GM12878 (cell line): Measurements from ENCODE around the gene LONRF3. TPM values are rescaled to one million over a fixed set of nuclear protein-coding genes. Genes with fewer than 3 reads are reported as not detected.

Experiments used
- ATAC-seq: fragments of 200-7000 bp; cut with Tn5 transposase; 3 replicates; pipeline ENCODE4 v1.9.1; 2020; ENCODE audit warnings: mild to moderate bottlenecking, moderate library complexity
- BruUV-seq: library from RNA; stranded (reverse); fragments of 400-500 nt; replicated peaks from 2 replicates; lab custom pipeline; 2021; lab: Mats Ljungman, UMichigan
- CTCF ChIA-PET: fragments of 300-600 bp; sonication (Branson Sonifier 250); formaldehyde crosslinking; extraction: SDS; loops from one replicate; lab custom pipeline; 2021; ENCODE audit warnings: inconsistent platforms; lab: Yijun Ruan, JAX
- POLR2A ChIA-PET: fragments of 350-600 bp; formaldehyde crosslinking; extraction: SDS; loops from one replicate; lab custom pipeline; 2021; ENCODE audit warnings: inconsistent platforms; lab: Charles Lee
- RAD21 ChIA-PET: fragments of 300-600 bp; sonication (Branson Sonifier 250); formaldehyde crosslinking; loops from one replicate; lab custom pipeline; 2023; ENCODE audit warnings: antibody characterized with exemption; ENCODE audit not compliant: unreplicated experiment; lab: Charles Lee
- SMC1A ChIA-PET: fragments of 300-600 bp; sonication (Branson Sonifier 250); formaldehyde crosslinking; loops from one replicate; lab custom pipeline; 2023; ENCODE audit not compliant: unreplicated experiment, uncharacterized antibody; lab: Charles Lee
- DNase-seq: peaks from one replicate; pipeline ENCODE4 v3.0.0-alpha.2; 2011; ENCODE audit warnings: low read depth, low spot score
- FAIRE-seq: peaks from 3 replicates; lab custom pipeline; 2011; peaks lifted over from hg19 to GRCh38; lab: Jason Lieb, UNC
- H2AFZ ChIP-seq: 2 replicates; pipeline ENCODE4 v1.6.0; 2011; ENCODE audit warnings: low read depth, low read length, control low read depth; ENCODE audit not compliant: control insufficient read depth
- H3K27ac ChIP-seq: 2 replicates; pipeline ENCODE4 v1.5.1; 2011; ENCODE audit warnings: control low read depth; ENCODE audit not compliant: control insufficient read depth, insufficient read depth
- H3K27me3 ChIP-seq, 2 experiments: replicated peaks in 1 of 2; 2 replicates each; pipeline versions ENCODE4 v1.6.0 to v1.6.1; 2011; ENCODE audit warnings: low read length in 1 of 2; ENCODE audit not compliant: control insufficient read depth in 2 of 2, insufficient read depth in 2 of 2
- H3K36me3 ChIP-seq, 2 experiments: 2 replicates each; pipeline ENCODE4 v1.5.1; 2011; ENCODE audit warnings: low read length in 1 of 2; ENCODE audit not compliant: control insufficient read depth in 2 of 2, insufficient read depth in 2 of 2
- H3K4me1 ChIP-seq: 2 replicates; pipeline ENCODE4 v1.6.1; 2011; ENCODE audit warnings: mild to moderate bottlenecking, low read length, moderate library complexity, mixed read lengths; ENCODE audit not compliant: control insufficient read depth, insufficient read depth
- H3K4me2 ChIP-seq: 2 replicates; pipeline ENCODE4 v1.6.0; 2011; ENCODE audit warnings: control low read depth; ENCODE audit not compliant: control insufficient read depth, insufficient read depth
- H3K4me3 ChIP-seq: fragments of 200-600 bp; sonication (generic); 2 replicates; pipeline ENCODE4 v1.5.1; 2016
- H3K79me2 ChIP-seq: 2 replicates; pipeline ENCODE4 v1.6.0; 2011; ENCODE audit warnings: low read length; ENCODE audit not compliant: control insufficient read depth, insufficient read depth
- H3K9ac ChIP-seq: 2 replicates; pipeline ENCODE4 v1.8.0; 2011; ENCODE audit warnings: low read length, control low read depth, mixed read lengths; ENCODE audit not compliant: control insufficient read depth, insufficient read depth
- H3K9me3 ChIP-seq: replicated peaks from 3 replicates; pipeline ENCODE4 v1.5.1; 2011; ENCODE audit warnings: mild to moderate bottlenecking, low read length; ENCODE audit not compliant: control insufficient read depth, insufficient read depth
- H4K20me1 ChIP-seq: 2 replicates; pipeline ENCODE4 v1.6.0; 2011; ENCODE audit not compliant: control insufficient read depth, insufficient read depth
- ATF2 ChIP-seq: IDR thresholded peaks from 2 replicates; pipeline ENCODE4 v1.6.1; 2012; ENCODE audit warnings: low read length, inconsistent platforms
- BMI1 ChIP-seq: fragments of 450-650 bp; IDR thresholded peaks from 2 replicates; pipeline ENCODE4 v1.6.1; 2016; ENCODE audit warnings: mild to moderate bottlenecking, moderate library complexity, borderline replicate concordance
- CREM ChIP-seq: IDR thresholded peaks from 2 replicates; pipeline ENCODE4 v1.6.1; 2014; ENCODE audit warnings: antibody characterized with exemption, low read depth
- ELK1 ChIP-seq: IDR thresholded peaks from 2 replicates; pipeline ENCODE4 v1.6.1; 2012; ENCODE audit warnings: low read depth, low read length, improper control_type of control experiment
- GATAD2B ChIP-seq: fragments of 450-650 bp; conservative IDR thresholded peaks from 2 replicates; pipeline ENCODE4 v1.6.1; 2017; ENCODE audit warnings: low read depth, mild to moderate bottlenecking, moderate library complexity
- MYC ChIP-seq: IDR thresholded peaks from 2 replicates; pipeline ENCODE4 v1.6.1; 2011; ENCODE audit warnings: mild to moderate bottlenecking, low read length, moderate library complexity, inconsistent platforms; ENCODE audit not compliant: insufficient read depth, insufficient replicate concordance, insufficient read length, severe bottlenecking
- PRDM15 ChIP-seq: fragments of 450-650 bp; formaldehyde crosslinking; IDR thresholded peaks from 2 replicates; pipeline ENCODE4 v1.4.0; 2020; ENCODE audit warnings: mild to moderate bottlenecking, moderate library complexity
- SRF ChIP-seq, 2 experiments: IDR thresholded peaks; 2 replicates each; pipeline ENCODE4 v1.6.1; 2011; ENCODE audit warnings: low read depth in 2 of 2, low read length in 2 of 2, mild to moderate bottlenecking in 1 of 2, moderate library complexity in 1 of 2
- TCF3 ChIP-seq: IDR thresholded peaks from 2 replicates; pipeline ENCODE4 v1.6.1; 2012; ENCODE audit warnings: low read depth, mild to moderate bottlenecking, low read length, borderline replicate concordance; ENCODE audit not compliant: insufficient read depth
- USF1 ChIP-seq: IDR thresholded peaks from 2 replicates; pipeline ENCODE4 v1.6.1; 2011; ENCODE audit warnings: borderline replicate concordance, low read depth, mild to moderate bottlenecking, moderate library complexity, mixed read lengths, low read length; ENCODE audit not compliant: insufficient read depth; ENCODE audit errors: extremely low read length
- WGBS: methylation state at CpG from one replicate; pipeline ENCODE4 v1.1.6; 2016; ENCODE audit warnings: low lambda C conversion rate; ENCODE audit not compliant: insufficient replicate concordance, insufficient coverage; ENCODE audit errors: missing lambda C conversion rate; 5-methylcytosine and 5-hydroxymethylcytosine counted together
- in situ Hi-C: fragments of 300-500 bp; cut with MboI; formaldehyde crosslinking; loops from 9 replicates; pipeline ENCODE4 v1.14.3; 2018; ENCODE audit warnings: mixed read lengths
- intact Hi-C: fragments of 100-400 bp; cut with micrococcal nuclease; formaldehyde crosslinking; loops from one replicate; pipeline ENCODE4 v1.14.2; 2022; ENCODE audit not compliant: unreplicated experiment
- polyA plus RNA-seq, 11 experiments: library from polyadenylated mRNA; depleted of rRNA in 4 of 11; unstranded in 6 of 11; stranded (reverse) in 5 of 11; fragments of >200 nt; fragmentation: Nextera tagmentation in 4 of 11; fragmentation: Illumina TruSeq in 1 of 11; extraction: Ambion mirVana in 4 of 11; extraction: Trizol in 1 of 11; gene quantifications; 1 replicate in 1 of 11; 2 replicates in 10 of 11; pipeline versions ENCODE4 v1.2.1 to v1.2.3, GENCODE V29; 2011 to 2016; ENCODE audit warnings: inconsistent platforms in 2 of 11, missing spikeins in 2 of 11, low read depth in 1 of 11
- total RNA-seq, 4 experiments: library from RNA; depleted of rRNA in 3 of 4; stranded (reverse); fragments of >200 nt in 3 of 4; fragmentation: Illumina TruSeq in 1 of 4; extraction: Trizol in 1 of 4; gene quantifications; 2 replicates each; pipeline versions ENCODE4 v1.2.1 to v1.2.3, GENCODE V29; 2013 to 2021
- TF ChIP-seq, protein P1 (sequence below): fragments of 450-650 bp; IDR thresholded peaks from 2 replicates; pipeline ENCODE4 v1.6.1; 2016; ENCODE audit warnings: mild to moderate bottlenecking

The LONRF3 gene
- total and polyA plus RNA-seq, 10 of the 15 experiments (the other 5 are each of a cell fraction or from before 2014, with no cell fraction given): 0.05 to 0.23 (median 0.09) TPM; not detected in 3

DNA sequence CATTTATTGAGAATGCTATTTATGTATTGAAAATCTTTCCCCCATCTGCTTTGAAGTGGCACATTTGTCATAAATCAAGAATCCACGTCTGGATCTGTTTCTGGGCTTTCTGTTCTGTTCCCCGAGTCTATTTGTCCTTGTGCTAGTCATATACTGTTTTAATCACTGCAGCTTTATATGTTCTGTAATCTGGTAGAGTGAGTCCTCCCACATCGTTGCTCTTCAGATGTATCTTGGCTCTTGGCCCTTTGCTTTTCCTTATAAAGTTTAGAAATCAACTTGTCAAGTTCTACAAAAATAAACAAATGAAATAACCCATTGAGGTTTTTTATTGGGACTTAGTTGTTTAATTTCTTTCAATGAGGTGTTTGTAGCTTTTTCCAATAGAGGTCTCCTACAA lies 29.0 kb downstream of the LONRF3 start:
- no TSS peak for BruUV-seq
- WGBS: 0% methylated on average over 3 of the region's 3 CpGs
- TF ChIP-seq BMI1: no peak
- TF ChIP-seq, protein P1, sequence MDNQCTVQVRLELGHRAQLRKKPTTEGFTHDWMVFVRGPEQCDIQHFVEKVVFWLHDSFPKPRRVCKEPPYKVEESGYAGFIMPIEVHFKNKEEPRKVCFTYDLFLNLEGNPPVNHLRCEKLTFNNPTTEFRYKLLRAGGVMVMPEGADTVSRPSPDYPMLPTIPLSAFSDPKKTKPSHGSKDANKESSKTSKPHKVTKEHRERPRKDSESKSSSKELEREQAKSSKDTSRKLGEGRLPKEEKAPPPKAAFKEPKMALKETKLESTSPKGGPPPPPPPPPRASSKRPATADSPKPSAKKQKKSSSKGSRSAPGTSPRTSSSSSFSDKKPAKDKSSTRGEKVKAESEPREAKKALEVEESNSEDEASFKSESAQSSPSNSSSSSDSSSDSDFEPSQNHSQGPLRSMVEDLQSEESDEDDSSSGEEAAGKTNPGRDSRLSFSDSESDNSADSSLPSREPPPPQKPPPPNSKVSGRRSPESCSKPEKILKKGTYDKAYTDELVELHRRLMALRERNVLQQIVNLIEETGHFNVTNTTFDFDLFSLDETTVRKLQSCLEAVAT: no peak
- TF ChIP-seq ELK1: no peak
- TF ChIP-seq TCF3: no peak
- no peak for TF ChIP-seq PRDM15 (CRISPR knock-in tag)
- no peak for TF ChIP-seq GATAD2B
- TF ChIP-seq CREM: no peak
- no peak for TF ChIP-seq SRF (IDR thresholded peaks at IDR 0.05; ENCODE audit: low read depth in 2 of 2, low read length in 2 of 2)
- no peak for TF ChIP-seq USF1
- no peak for TF ChIP-seq MYC
- no peak for TF ChIP-seq ATF2

More for the DNA sequence above, 29.0 kb downstream of the LONRF3 start:
- POLR2A ChIA-PET: no interaction called here
- CTCF ChIA-PET: interaction anchor here (1.3 to 7.1 kb wide), 3 partner anchors 12 to 156 kb away, joined by 3 to 43 read pairs (median 4); no protein-coding TSS in a partner anchor
- no peak for DNase-seq
- no peak overlapping the region for H3K4me2 ChIP-seq
- no peaks in the 10 kb centered on the region for H3K36me3 ChIP-seq
- H2AFZ ChIP-seq: no peak overlapping the region
- H3K4me1 ChIP-seq: no peaks in the 10 kb centered on the region
- H3K4me3 ChIP-seq: no peak overlapping the region
- FAIRE-seq: no peak
- H4K20me1 ChIP-seq: no peaks in the 10 kb centered on the region
- H3K79me2 ChIP-seq: no peaks in the 10 kb centered on the region
- H3K27ac ChIP-seq: no peak overlapping the region
- no peak overlapping the region for H3K9ac ChIP-seq
- SMC1A ChIA-PET: interaction anchor here (2.0 kb wide), 1 partner anchor 156 kb away, joined by 4 read pairs; no protein-coding TSS in a partner anchor
- intact Hi-C loops: no loop called here
- H3K27me3 ChIP-seq: no peaks in the 10 kb centered on the region; a peak in 1 of 4 replicates
- in situ Hi-C loops: no loop called here
- no peaks in the 10 kb centered on the region for H3K9me3 ChIP-seq
- ATAC-seq: no peak
- RAD21 ChIA-PET: no interaction called here
